Measurements from ENCODE around the gene AOAH.

Gene AOAH, protein sequence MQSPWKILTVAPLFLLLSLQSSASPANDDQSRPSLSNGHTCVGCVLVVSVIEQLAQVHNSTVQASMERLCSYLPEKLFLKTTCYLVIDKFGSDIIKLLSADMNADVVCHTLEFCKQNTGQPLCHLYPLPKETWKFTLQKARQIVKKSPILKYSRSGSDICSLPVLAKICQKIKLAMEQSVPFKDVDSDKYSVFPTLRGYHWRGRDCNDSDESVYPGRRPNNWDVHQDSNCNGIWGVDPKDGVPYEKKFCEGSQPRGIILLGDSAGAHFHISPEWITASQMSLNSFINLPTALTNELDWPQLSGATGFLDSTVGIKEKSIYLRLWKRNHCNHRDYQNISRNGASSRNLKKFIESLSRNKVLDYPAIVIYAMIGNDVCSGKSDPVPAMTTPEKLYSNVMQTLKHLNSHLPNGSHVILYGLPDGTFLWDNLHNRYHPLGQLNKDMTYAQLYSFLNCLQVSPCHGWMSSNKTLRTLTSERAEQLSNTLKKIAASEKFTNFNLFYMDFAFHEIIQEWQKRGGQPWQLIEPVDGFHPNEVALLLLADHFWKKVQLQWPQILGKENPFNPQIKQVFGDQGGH

DNA sequence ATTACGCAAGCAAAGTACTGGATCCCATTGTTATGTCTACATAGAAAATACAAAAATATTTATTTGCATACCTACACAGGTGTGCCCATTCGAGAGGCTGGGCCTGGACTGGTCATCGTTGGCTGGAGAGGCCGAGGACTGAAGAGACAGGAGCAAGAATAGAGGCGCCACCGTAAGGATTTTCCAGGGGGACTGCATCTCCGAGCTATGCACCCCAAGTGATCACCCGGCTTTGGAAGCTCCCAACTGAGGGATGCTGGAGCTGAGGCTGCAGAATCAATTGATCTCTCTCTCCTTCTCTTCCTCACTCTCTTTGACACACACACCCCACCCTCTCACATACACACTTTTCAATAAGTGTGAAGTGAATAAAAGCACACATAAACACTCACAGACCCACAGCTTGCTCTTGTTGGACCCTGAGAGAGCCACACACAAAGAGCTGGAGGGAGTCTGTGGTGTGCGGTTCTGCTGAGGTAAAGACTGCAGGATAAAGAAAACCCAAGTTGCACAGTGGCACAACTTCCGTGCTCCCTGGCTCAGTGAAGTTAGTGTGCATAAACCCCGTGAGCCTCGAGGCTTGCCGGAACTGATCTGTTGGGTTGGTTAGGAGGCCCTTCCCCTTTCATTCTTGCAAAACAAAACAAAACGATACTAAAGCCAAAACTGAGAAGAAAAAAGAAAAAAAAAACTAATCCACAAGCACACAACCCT is at the start of gene AOAH:
Gene AOAH, minus strand, starts transcription at position 544 of the 714 bp plus-strand sequence. Its CDS starts 346 bp downstream, at position 198.
- peak; percentile 27 to 65 (median 33) for DNase-seq (ENCODE audit: low read depth in 3 of 3)

DNA sequence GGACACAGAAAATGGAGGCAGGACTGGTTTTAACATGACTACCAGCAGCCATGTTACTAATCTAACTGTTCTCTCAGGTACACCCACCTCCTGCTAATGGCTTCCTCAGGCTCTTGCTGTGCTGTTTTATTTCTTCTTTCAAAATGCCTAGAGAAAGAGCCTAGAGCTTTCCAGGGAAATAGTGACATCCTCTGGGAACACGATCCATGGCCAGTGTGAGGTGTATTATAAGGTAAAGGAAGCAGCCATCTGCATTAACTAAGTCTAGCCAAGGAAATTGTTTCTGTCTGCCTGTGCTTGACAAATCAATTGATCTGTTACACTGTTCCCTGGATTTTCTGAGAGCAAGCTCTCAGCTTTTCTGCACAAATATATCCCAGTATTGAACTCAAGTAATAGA is 42.2 kb upstream of the AOAH start:
- no peak for DNase-seq (ENCODE audit: low read depth in 3 of 3)

DNA sequence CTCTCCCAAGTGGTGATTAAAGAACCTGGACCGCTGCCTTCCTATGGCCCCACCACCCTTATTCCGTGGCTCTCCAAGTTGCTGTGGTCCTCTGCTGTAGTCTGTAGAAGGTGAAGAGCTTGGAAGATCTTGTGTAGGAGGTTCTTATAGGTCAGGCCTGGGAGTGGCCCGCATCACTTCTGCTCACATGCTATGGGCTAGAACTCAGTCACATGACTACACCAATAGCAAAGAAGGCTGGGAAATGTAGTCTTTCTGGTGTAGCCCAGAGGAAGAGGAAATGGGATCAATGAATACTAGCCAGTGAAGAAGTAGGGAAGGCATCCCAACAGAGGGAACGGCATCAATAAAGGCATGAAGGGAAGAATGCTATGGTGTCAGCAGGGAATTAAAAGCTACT is 41.3 kb upstream of the AOAH start:
- no peak for DNase-seq (ENCODE audit: low read depth in 3 of 3)

DNA sequence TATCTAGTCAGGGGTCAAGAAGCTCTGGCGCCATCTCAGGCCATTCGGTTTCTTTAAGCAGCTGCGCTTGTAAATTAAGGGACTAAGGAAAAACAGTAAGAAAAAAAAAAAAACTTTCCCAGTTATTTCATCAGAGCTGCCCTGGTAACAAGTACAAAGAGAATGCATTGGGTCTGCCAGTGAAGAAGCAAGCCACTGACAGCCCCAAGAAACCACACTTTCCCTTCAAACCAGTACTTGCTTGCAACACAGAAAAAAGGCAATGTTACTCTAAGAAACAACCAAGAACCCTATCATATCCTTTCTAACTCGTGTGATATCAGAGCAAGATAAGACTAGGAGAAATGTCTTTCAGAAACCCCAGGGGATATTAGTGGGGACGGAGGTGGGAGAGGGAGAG is 40.6 kb upstream of the AOAH start:
- no peak for DNase-seq (ENCODE audit: low read depth in 3 of 3)

DNA sequence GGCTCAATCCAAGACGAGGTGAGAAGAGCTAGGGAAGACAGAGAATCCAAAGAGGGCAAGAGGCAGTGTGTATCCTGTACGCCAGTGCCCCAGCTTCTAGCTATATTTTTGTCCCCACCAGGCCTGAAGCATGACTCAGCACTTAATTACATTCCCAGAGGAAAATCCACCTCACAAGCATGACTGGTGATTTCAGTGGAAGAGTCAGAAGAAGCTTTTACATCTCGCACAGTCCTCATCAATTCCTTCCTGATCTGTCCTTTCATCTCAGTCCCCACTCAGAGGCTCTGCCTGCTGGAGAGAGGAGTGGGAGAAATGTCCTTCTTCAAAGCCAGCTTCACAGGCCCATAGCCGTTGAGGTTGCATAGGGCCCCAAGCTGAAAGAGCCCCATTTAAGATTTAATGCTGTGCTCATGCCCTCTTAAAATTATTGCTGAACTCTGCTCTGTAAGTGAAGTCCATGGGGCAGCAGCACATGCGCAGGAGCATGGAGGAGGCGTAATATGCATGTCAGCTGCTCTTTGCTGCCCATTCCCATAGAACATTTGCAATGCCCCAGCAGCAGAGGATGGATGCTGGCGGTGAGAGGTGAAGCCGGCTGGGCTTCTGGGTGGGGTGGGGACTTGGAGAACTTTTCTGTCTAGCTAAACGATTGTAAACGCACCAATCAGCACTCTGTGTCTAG is 39.0 kb upstream of the AOAH start:
- no peak for DNase-seq (ENCODE audit: low read depth in 3 of 3)

DNA sequence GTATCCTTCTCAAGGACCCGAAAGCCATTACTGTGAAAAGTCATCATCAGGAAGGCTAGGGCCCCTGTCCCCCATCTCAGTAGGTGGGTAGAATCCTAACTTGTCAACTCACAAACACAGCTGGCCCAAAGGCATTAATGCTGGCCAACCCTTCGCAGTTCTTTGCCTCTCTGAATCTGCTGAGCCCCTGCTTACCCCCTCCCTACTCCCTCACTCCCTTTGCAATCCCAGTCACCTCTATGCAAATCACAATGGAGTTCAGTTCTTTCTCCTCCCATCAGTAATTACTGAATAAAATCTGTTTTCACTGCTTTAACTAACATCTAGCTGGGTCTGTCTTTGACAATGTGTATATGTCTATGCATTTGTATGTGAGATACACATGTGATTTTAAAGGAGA is 38.1 kb upstream of the AOAH start:
- no peak for DNase-seq (ENCODE audit: low read depth in 3 of 3)

DNA sequence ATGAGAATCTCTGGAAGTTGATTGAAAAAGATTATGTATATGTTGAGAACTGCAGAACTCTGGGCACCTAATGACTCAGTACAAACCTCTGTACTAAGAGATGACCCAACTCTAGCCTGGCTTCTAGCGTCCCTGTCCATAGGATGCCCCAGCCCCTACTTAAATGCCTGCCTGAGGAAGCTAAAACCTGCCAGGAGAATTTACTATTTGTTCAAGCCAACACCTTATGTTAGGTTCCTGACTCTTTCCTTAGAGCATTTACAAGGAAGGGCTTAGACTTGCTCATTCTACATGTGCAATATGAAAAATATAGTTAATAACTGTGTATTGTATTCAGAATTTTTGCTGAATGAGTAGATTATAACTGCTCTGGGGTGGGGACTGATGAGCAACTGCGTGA is 37.5 kb upstream of the AOAH start:
- DNase-seq (ENCODE audit: low read depth in 3 of 3): no peak

DNA sequence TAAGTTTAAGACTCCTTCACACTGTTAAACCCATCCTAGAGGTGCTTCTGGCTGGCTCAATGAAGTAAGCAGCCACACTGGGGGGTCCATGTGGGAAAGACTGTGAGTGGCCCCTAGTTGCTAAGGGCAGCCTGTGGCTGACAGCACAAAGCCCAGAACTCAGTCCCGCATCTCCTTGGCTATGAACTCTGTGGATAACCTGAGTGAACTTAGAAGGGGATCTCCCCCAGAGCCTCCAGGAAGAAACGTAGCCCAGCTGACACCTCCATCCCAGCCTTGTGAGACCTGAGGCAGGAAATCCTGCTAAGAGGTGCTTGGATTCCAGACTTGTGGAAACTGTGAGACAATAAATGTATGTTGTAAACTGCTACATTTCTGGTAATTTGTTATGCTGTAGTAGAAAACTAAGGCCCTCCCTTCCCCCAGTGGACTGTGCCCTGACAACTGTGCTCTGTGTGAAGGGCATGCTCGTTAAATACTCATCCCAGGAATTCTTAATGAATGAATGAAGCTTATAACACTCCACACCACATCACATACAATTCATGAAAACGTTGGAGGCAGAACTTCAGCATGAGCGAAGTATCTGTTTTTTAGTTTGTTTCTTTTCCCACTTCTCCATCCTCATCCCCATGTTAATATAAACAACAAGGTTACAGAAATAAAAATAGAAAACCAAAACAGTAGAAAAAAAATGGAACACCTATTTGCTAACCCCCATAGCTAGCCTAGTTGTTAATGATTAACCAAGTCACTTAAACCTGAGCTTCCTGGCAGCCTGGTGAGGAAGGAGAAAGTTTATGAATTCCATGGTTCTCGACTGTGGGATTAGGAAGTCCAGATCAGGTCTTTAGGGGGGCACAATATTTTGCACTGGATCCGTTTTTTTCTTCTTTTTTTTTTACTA is 36.8 kb upstream of the AOAH start:
- DNase-seq (ENCODE audit: low read depth in 3 of 3): no peak

DNA sequence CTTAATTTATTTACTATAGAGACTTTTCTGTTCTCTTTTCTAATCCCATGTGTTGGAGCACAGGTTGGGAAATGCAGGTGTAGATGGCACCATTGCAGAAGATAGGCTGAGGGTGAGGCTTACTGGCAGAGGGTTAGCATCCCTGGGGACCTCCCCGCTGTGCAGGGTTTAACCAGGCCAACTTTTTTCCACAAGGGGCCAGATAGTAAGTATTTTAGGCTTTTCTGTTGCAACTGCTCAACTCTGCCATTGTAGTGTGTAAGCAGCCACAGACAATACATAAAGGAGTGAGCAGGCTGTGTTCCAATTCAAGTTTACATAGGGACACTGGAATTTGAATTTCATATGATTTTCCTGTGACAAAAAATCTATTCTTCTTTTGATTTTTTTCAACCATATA is 34.6 kb upstream of the AOAH start:
- DNase-seq (ENCODE audit: low read depth in 3 of 3): no peak

DNA sequence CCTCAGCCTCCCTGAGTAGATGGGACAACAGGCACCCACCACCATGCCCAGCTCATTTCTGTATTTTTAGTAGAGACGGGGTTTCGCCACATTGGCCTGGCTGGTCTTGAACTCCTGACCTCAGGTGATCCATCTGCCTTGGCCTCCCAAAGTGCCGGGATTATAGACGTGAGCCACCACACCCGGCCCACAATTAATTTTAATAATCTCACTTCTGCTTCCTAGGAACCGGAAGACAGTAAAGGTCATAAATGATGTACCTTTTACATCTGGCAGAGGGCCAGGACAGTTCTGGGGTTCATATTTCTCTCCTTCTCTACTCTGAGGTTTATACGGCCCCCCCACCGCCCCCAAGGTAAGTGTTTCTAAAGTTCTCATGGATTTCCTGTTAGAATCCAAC is 31.2 kb upstream of the AOAH start:
- DNase-seq (ENCODE audit: low read depth in 3 of 3): no peak

DNA sequence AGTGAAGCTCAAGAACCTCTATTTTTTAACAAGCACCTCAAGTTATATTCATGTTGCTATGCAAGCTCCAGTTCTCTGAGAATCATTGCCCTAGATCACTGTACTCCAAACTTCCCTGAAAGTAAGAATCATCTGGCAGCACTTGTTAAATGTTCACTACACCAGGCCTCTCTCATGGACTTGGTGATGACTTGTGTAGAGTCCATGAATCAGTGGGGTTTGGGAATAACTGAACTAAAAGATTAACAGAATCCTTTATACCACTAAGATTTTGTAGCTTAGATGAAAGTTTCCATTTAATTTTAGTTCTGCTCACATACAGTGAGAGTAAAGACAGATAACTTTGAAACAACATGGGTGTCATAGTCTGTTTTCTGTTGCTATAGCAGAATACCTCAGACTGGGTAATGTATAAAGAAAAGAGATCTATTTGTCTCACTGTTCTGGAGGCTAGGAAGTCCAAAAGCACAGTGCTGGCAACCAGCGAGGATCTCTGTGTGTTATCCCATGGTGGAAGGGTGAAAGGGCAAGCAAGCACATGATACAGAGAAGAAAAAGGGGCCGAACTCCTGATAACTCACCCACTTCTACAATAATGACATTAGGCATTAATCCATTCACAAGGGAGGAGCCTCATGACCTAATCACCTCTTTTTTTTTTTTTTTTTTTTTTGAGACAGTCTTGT is 27.9 kb upstream of the AOAH start:
- no peak for DNase-seq (ENCODE audit: low read depth in 3 of 3)

DNA sequence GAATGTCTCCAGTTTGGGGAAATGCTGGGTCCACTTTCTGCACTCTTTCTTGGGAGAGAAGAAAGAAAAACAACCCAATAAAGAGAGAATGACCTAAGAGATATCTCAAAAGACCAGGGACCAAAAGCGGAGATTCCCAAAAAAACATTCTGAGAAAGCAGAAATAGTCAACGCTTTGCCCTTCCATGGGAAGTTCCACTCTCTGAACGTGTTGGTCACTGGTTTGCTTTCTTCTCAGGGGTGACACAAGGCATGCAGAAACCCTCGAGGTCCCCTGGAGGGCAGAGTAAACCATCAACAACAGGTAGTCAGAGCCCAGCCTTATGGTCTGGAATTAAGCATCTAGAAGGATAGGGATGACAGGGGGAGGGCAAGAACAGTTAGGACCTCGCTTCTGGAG is 26.2 kb upstream of the AOAH start:
- DNase-seq (ENCODE audit: low read depth in 3 of 3): no peak

DNA sequence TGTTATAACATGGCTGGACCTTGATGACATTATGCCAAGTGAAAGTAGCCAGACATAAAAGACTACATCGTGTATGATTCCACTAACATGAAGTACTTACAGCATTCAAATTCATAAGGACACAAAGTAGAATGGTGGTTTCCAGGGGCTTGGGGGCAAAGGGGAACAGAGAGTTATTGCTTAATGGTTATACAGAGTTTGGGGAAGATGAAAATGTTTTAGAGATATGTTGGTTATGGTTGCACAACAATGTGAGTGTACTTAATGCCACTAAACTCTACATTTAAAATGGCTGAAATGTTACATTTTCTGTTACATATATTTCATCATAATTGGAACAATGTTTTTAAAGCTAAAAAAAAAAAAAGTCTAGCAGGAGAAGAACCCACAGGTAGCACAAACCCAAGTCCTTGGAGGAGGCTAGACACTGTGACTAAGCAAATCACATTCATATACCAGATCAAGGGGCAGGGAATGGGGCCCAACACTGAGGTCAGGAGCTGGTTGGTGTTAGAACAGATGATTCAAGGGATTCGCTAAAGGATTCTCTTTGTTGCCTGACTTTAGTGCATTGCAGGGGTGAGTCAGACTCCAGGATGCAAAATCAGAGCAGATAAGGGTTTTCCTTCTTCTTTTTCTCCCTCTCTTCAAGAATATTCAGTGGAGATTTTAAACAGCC is 25.1 kb upstream of the AOAH start:
- no peak for DNase-seq (ENCODE audit: low read depth in 3 of 3)

DNA sequence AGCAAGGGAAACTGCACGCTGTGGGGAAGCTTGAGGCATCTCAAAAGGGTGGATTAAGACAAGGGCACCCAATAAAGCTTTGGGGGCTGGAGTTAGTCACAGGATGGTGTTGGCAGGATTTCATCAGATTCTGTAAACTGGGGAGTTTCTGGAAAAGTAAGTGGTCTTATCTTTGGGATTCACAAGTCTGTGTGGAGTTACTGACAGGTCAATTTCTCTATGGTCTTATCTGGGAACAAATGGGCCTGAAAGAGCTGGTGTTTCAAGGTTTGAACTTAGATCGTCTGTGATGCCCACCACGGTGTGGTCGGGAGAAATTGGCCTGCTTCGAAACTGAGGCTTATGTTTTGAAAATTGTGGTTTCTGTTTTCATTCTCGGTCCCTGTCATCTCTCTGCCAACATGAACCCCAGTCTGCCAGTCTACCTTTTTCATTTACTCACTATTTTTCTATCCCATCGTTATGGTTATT is 23.8 kb upstream of the AOAH start:
- DNase-seq (ENCODE audit: low read depth in 3 of 3): peak in 1 of 3 experiments; percentile 13

DNA sequence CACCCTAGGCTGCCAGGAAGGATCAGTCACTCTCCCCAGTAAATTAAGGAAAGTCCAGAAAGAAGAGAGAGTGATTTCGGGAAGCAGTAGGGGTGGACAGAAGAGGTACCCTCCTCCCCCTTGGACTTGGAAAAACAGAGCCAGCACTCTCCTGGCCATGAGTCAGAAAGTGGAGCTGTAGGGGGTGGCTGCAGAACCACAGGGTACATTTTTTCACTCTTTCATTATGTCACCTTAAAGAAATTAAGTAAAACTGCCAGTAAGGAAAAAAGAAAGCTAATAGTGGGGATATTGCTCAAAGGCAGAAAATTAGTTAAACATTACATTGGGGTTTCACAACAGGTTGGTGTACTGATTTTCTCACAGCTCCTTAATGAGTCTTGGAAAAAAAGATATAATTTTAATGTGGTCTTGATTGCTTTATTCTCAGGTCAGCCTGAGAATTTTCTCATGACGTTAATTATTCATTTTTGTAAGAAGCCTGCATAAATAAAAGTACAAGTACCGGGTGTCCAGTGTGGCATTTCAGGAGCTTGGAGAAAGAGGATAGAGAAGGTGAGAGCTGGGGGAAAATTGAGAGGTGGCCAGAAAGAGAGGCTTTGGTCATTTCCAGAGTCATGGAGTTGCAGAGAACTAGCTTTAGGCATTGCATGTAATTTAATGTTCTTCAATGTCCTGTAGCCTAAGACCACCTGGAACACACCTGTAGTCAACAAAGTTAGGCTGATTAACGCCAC is 23.2 kb upstream of the AOAH start:
- no peak for DNase-seq (ENCODE audit: low read depth in 3 of 3)

DNA sequence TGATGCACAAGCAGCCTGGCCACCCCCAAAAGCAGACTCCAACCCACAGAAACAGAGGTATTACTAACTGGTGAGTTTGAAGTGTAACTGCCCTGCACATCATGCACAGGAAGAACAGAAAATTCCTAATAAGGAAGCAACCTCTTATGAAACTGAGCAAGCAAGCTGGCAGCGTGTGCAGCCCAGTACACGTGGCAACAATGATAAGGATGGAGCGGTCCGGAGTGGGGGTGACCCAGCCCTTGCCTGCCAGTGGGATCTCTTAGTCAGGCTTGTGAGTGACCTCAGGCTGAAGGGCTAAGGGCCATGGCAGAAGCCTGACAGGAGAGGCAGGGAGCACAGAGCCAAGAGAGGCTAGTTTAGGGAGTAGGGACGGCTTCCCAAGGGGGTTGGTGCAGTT is 22.1 kb upstream of the AOAH start:
- no peak for DNase-seq (ENCODE audit: low read depth in 3 of 3)

DNA sequence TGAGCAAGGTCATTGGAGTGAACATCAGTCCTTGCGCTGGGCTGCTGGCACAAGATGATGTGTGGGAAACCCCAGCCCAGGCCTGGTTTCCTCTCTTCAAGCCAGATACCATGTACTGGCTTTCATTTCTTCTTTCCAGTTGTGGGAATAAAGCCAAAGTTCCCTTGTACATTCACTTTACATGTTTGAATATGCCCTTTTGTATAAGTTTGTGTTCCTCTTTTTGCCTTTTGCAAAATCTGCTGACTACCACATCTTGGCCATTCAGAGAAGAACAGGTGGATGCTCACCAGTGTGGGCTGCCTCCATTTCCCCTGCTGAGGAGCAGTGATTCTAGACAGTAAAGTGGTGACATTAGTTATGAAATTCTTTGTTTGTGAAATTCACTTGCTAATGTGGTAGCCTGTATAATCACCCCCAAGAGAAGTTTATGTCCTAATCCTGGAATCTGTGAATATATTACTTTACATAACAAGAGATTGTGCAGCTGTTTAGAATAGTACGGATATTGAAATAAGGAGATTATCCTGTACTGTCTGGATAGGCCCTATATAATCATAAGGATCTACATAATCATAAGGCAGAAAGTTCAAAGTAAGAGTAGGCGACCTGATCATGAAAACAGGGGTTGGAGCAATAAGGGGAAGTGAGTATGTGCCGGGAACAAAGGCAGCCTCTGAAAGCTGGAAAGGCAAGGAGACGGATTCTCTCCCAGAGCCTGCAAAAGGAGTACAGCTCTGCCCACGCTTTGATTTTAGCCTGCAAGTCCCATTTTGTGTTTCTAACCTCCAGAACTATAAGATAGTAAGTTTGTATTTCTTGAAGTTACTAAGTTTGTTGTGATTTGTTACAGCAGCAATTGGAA is 18.8 kb upstream of the AOAH start:
- DNase-seq (ENCODE audit: low read depth in 3 of 3): no peak

DNA sequence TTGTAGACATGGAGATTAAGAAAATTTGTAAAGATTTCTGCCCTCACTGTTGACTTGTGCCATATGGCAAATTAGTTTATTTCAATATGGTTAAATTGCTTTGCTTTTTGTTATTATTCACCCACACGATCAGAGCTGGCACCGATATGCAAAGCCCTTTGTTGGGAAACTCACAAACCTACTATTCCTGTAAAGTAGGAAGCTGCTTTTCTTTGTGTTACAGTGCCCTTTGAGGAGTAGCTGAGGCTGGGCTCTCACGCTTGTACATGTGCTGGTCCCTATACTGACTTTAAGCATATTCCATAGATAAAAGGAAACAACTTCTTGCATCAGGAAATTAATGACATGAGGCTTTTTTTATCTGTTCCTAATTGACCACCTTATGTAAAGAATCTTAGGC is 17.6 kb upstream of the AOAH start:
- DNase-seq (ENCODE audit: low read depth in 3 of 3): no peak

All from stimulated activated CD4-positive, alpha-beta T cell treated with anti-CD3 and anti-CD28 coated beads, TNF-alpha, amount 100 ng/mL, for 24 hours (primary cell).